LNCaP clone FGC (cell line): Measurements from ENCODE around the gene AQP2.

Experiments used
- DNase-seq: peaks from one replicate; pipeline ENCODE4 v3.0.0-alpha.2; 2011; ENCODE audit warnings: low read depth
- H3K4me3 ChIP-seq: 2 replicates; pipeline ENCODE4 v1.5.1; 2011; ENCODE audit warnings: mild to moderate bottlenecking, low read depth, low read length, control low read depth
- TF ChIP-seq, protein P1 (sequence below): IDR thresholded peaks from 2 replicates; pipeline ENCODE4 v1.5.1; 2012; ENCODE audit warnings: mild to moderate bottlenecking; ENCODE audit not compliant: control insufficient read depth, insufficient read depth; ENCODE audit errors: extremely low read depth

AQP2 gene

DNA sequence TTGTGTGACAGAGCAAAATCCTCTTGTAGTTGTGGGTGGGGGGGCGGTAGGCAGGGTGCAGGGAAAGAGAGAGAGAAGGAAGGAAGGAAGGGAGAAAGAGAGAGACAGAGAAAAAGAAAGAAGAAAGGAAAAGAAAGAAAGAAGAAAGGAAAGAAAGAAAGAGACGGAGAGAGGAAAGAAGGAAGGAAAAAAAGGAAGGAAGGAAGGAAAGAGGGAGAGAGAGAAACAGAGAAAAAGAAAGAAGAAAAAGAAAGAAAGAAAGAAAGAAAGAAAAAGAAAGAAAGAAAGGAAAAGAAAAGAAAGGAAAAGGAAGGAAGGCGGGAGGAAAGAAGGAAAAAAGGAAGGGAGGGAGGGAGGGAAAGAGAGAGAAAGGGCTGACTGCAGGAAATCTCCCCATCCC lies 29.2 kb upstream of the AQP2 start:
- H3K4me3 ChIP-seq = no peak overlapping the region
- DNase-seq = no peak
- TF ChIP-seq, protein P1, sequence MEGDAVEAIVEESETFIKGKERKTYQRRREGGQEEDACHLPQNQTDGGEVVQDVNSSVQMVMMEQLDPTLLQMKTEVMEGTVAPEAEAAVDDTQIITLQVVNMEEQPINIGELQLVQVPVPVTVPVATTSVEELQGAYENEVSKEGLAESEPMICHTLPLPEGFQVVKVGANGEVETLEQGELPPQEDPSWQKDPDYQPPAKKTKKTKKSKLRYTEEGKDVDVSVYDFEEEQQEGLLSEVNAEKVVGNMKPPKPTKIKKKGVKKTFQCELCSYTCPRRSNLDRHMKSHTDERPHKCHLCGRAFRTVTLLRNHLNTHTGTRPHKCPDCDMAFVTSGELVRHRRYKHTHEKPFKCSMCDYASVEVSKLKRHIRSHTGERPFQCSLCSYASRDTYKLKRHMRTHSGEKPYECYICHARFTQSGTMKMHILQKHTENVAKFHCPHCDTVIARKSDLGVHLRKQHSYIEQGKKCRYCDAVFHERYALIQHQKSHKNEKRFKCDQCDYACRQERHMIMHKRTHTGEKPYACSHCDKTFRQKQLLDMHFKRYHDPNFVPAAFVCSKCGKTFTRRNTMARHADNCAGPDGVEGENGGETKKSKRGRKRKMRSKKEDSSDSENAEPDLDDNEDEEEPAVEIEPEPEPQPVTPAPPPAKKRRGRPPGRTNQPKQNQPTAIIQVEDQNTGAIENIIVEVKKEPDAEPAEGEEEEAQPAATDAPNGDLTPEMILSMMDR = no peak

DNA sequence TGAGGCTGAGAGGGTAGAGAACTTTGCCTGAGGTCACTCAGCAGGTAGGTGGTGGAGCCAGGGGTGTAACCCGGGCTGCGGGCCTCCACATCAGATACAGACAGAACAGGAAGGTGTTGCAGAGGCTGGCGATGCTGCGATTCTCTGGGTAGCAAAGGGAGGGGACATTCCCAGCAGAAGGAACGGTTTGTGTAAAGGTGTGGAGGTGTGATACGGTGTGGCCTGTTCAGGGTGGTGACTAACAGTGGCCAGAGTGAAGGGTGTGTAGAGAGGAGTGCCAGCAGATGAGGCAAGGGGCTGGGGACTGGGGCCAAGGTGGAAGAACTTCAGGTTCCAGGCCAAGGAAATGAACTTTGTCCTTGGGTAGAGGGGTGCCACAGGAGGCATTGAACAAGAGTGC lies 28.6 kb upstream of the AQP2 start:
- H3K4me3 ChIP-seq = no peak overlapping the region
- DNase-seq = no peak
- TF ChIP-seq, protein P1 = no peak

DNA sequence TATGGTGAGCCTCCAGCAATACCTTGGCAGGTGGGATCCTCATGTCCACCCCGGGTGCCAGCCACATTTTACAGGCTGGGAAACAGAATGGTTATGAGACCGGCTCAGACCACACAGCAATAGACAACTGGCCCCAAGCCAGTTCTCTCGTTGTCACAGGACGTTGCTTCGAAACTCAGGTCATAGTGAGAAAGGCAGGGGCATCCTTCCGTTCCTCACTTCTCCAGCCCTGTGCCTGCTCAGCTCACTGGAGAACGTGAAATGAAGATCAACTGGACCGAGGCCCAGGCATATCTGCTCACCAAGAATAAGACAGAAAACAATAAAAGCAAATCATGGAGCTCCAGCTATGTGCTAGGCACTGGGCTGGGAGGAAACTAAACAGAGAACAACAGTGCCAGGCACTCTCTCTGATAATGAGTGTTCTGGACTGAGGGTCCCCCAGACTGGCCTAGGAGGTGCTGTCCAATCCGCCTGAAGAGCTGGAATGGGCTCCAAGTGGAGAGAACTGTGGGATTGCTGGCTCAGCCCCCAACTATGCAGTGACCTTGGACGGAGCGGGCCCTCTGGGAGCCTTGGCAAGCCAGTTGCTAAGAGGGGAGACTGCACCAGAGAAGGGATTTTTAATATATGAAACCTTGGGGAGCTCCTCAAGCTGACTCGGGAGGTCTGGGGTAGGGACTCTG lies 28.0 kb upstream of the AQP2 start:
- H3K4me3 ChIP-seq = no peak overlapping the region
- TF ChIP-seq, protein P1 = no peak
- no peak for DNase-seq

DNA sequence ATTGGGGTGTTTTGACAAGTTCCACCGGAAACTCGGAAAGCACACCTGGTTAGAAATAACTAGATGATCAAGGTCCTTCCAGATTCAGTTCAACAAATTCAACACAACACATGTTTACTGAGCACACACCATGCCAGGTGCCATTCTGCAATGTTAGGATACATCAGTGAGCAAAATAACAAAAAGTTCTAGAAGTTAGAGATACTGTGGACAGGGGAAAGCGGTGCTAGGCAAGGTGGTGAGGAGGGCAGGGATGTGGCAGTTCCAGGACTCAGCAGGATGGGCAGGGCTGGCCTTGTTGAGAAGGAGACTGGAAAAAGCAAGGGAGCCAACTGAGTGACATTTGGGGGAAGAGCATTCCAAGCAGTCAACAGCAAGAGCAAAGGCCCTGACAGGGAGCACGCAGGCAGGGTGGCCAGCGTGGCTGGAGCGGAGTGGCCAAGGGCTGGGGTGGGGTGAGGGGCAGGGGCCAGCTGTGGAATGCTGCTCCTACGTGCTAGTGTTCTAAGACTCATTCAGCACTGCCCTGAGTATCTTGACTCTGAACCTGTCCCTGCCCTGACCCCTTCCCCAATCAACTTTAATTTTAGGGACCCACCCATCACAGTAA lies 27.4 kb upstream of the AQP2 start:
- H3K4me3 ChIP-seq = no peak overlapping the region
- TF ChIP-seq, protein P1 = no peak

DNA sequence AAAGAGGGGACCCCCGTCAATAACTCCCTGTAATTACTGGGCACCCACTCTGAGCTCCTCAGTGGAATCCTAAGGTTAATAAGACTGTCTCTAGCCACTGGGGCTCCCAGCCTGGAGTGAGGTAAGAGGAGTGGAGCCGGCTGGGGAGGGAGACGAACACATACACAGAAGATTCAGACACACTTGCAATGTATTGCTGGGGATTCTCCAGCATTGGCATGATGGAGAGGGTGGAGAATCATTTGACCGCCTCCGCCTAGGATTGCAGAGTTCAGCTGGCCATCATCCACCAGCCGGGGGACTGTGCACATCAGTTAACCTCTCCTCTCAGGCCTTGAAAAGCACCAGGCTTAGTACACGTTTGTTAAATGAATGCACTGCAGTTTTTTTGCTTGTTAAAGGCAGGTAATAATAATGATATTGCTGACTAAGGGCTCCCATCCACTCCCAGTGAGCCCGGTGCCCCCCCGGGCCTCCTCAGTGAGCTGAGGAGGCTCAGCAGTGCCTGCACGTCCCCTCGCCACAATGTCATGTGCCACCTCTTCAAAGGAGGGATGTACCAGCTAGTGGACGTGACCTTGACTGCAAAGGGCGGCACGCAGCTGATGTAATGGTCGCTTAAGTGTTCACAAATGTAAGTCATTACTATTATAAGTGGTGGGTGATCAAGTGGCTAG lies 26.5 kb upstream of the AQP2 start:
- TF ChIP-seq, protein P1 = no peak
- DNase-seq = no peak
- no peak overlapping the region for H3K4me3 ChIP-seq

More for the DNA sequence above, 27.4 kb upstream of the AQP2 start:
- DNase-seq = no peak

DNA sequence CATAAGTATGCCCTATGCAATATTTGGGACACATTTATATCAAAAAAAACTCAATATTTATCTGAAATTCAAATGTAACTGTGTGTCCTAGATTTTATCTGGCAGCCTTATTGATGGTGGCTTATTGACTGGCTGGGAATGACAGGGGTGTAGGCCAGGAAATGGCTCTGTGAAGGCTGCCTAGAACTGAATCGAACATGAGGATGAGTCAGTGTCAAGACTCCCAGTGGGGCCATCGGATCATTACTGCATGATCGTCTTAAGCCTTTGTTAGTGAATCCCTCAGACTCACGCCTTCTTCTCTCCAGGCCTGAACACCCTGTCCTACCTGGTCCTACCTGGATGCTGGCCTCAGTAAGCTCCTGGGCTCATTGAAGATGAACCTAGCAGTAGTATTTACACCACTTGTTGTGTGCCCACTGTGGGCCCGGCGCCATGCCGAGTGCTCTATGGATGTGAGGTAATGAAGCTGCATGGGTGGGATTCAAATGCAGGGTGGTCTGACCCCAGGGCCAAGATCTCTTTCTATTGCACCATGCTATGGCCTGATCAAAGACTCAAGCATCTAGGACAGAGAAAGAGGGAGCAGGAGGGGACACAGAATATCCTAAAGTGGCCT lies 25.8 kb upstream of the AQP2 start:
- no peak for DNase-seq
- TF ChIP-seq, protein P1 = no peak
- no peak overlapping the region for H3K4me3 ChIP-seq
